ENCODE results near the gene BIRC7.
"Not testable (repeated sequence)": the region's sequence is repeated elsewhere in the genome, so short reads cannot be mapped to it uniquely, and the experiment has no call there.

The BIRC7 gene

DNA sequence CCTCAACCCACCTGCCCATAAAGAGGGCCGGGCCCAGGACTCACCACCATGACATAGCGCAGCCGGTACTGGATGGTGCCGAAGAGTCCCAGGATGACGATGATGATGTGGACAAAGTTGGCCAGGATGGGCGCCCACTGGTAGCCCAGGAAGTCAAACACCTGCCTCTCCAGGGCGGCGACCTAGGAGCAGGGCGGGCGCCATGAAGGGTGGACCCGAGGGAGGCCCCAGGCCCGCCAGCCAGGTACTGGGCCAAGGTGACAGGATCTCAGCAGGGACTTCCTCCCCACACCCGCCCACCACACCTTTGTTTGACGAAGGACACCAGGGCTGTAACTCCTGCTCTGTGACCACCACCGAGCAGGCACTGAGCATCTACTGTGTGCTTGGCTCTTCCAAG is 14.2 kb downstream of the BIRC7 start:
- DNase-seq: no peak

DNA sequence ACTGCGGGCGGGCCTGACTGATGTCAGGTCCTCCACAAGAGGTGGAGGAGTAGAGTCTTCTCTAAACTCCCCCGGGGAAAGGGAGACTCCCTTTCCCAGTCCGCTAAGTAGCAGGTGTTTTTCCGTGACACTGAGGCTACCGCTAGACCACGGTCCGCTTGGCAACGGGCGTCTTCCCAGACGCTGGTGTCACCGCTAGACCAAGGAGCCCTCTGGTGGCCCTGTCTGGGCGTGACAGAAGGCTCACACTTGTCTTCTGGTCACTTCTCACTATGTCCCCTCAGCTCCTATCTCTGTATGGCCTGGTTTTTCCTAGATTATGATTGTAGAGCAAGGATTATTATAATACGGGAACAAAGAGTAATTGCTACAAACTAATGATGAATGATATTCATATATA is 15.6 kb downstream of the BIRC7 start:
- not testable (repeated sequence) for DNase-seq

DNA sequence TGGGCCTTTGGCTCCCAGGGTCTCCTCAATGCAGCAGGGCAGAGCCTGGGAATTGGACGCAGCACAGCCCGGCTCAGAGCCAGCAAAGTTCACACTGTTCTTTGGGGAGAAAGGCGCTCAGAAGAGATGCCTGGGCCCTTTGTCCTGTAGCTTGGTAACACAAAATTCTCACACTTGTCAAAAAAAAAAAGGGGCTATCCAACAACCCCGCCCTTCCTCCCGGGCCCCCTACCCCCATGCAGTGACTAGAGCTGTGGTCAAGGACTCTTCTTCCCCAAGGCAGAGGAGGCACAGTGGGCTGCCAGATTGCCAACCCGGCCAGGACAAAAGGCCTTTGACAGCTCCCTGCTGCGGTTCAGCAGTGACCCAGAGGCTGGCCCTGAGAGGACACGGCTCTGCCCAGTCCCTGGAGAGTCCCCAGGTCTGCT is 16.6 kb downstream of the BIRC7 start:
- DNase-seq: no peak

- DNase-seq: no peak
Observed at GRCh38 chr20:63253065-63253437, 17.3 kb downstream of the BIRC7 start.

GRCh38 chr20:63253438-63254231 is 17.9 kb downstream of the BIRC7 start:
- no peak for DNase-seq

DNA sequence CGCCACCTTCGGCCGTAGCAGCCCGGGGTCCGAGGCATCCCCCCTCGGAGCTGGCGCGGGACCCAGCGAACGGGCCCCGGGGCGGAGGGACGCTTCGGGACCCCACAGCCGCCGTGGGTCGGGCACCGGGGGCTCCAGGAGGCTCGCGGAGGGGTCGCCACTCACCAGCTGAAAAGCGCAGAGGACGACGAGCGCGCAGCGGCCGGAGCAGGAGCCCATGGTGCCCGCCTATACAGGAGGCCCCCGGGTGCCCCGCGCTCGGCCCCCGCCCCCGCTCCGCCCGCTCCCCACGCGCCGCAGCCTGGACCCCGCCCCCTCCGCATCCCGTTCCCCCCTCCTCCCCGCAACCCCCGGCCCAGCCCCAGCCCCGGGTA is 18.5 kb downstream of the BIRC7 start, which contains the start of gene NKAIN4:
Gene NKAIN4, minus strand, starts transcription at position 232 of the 374 bp plus-strand sequence. Its CDS starts 13 bp downstream, at position 219.
- no peak for DNase-seq

GRCh38 chr20:63254606-63255384 is 19.1 kb downstream of the BIRC7 start:
- no peak for DNase-seq

DNA sequence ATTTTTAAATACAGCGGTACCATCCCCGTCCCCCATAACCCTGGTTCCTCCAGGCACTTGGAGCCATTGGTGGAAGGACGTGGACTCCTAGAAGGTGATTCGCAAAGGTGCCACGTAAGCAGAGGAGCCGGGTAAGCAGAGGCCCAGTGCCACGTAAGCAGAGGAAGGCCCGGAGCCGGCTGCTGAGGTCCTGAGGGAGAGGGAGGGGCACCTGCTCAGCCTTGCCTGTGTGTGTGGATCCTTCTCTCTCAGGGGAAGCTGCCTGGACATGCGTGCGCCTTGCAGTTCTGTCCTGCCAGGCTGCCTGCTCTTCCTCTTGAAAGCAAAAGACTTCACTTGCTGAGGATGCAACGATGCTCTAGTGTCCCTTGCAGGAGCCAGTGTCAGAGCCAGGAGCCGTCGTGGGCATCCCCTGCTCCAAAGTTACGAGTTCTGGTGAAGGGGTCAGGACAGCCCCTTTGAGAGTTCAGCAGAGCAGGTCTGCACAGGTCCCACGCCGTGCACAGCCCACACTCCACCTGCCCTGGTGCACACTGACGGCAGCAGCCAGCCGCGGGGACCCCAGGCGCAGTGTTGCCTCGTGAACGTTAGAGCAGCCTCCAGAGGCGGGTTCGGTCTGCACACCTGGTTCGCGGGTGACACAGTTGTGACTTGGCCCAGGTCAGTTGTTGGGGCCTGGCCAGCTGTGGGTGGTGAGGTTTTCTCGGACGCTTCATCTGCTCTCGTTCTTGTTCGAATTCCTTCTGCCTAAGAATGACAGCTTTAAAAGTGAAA is 20.4 kb downstream of the BIRC7 start:
- no peak for DNase-seq

DNA sequence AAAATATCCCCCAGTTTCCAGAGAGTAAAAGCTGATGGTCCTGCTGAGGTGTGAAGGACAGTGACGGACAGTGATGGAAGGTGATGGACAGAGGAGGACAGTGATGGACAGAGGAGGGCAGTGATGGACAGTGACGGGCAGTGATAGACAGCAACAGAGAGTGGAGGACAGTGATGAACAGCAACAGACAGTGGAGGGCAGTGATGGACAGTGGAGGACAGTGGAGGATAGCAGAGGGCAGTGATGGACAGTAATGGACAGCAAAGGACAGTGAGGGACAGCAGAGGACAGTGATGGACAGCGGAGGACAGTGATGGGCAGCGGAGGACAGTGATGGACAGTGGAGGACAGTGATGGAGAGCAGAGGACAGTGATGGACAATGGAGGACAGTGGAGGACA is 21.2 kb downstream of the BIRC7 start:
- DNase-seq: no peak

- DNase-seq: no peak
Observed at GRCh38 chr20:63257629-63258028, 21.9 kb downstream of the BIRC7 start.

- no peak for DNase-seq
Observed at GRCh38 chr20:63258781-63259180, 23.1 kb downstream of the BIRC7 start.

- DNase-seq: no peak
Observed at GRCh38 chr20:63259734-63260460, 24.2 kb downstream of the BIRC7 start.

GRCh38 chr20:63260521-63260920 is 24.8 kb downstream of the BIRC7 start:
- DNase-seq: no peak

DNA sequence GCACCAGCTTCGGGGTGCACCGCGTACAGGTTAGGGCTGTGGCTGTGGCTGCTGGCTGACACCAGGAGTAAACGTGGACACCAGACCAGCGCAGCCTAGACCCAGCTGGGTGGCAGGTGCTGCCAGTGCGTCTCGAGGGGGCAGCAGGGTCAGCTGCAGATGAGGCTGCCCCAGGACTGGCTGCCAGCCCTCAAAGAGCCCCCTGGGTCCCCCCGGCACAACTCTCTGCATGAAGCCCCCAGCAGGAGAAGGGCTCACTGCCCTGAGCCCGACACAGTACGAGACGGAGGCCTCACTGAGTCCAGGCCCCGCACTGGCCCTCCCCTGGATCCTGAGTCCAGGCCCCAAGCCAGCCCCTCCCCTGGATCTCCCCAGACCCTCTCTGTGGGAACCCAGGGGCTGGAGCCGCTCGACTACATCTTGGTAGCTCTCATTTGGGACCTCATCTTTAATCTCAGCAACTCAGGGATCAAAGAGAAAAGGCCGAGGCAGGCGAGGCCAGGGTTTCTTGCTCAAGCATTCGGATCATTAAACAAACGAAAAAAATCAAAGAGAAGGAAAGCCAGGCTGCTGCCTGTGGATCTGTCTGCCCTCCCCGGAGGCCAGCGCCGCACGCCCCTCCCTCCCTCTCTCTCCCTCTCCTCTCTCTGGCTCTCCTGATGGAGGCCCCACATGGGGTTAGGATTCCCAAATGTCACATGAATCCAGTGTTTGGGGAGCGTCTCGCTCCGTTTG is 25.5 kb downstream of the BIRC7 start:
- DNase-seq: no peak

DNA sequence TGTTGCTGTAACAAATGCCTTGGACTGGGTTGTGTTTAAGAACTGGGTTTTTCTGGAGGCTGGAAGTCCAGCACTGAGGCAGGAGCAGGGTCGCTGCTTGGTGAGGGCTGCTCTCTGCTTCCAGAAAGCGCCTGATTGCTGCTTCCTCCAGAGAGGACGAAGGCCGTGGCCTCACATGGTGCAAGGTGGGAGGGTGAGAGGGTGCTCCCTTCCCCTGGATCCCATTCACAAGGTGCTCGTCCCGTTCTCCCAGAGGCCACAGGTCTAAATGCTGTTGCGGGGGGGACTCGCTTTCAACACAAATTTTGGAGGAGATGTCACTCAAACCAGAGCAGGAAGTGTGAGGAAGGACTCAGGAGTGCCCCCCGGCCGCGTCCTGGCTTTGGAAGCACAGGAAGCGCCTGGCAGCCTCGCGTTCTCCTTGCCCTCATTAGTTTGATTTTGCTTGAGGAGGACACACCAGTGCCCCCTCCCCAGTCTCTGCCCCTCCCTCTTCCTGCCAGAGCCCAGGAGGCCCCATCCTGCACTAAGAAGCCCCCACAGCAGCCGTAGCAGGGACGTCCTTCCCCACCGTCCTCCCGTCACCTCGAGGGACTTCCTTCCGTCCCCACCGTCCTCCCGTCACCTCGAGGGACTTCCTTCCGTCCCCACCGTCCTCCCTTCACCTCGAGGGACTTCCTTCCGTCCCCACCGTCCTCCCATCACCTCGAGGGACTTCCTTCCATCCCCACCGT is 26.3 kb downstream of the BIRC7 start:
- DNase-seq: no peak

DNA sequence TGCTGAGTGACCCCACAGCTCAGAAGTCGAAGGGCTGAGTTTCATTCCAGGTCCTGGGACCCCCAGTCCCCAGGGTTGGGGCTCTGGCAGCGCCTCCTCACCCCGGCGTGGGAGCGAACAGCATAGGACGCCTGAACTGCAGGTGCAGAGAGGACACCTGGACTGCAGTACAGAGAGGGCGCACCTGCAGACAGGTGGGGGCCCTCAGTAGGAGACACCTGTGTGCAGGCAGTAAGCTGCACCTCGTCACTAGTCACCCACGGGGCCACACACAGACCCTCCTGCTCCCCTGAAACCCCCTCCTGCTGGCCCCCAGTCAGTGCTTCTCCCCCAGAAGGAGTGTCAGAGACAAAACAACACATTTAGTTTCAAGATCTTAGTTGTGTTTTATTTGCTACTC is 27.1 kb downstream of the BIRC7 start:
- no peak for DNase-seq

DNA sequence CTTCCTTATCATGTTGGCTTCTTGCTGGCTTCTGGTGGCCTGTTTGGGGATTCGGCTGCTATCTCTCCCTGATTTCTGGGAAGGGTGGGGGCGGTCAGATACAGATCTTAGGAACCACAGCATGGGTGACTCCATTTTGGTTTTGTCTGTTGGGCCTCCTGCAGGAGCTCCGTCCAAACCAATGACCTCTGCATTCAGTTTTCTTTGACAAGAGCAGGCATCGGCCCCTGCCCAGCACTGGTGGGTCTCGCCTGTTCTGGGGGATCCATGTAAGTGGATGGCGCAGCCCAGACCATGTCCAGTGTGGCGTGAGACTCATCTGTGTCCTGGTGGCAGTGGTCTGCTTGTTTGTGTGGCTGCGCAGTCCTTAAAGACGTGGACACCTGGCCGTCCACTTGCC is 28.3 kb downstream of the BIRC7 start:
- no peak for DNase-seq

DNA sequence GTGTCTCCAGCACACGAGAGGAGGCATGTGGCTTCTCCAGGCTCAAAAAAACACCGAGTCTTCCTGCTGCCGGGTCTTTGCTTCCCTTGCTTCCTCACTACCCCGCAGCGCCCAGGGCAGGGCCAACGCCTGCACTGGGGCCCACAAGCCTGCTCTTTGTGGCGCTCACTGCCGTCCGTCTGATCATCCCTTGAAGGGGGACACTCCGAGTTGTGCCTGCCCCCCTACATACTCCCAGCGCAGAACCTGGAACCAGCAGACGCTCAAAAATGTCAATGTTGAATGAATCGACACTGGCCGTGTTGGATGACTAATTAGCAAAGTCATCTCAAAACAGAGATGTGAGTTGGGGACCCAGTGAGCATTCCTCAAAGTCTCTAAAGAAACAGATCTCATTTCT is 28.8 kb downstream of the BIRC7 start:
- DNase-seq: no peak

DNA sequence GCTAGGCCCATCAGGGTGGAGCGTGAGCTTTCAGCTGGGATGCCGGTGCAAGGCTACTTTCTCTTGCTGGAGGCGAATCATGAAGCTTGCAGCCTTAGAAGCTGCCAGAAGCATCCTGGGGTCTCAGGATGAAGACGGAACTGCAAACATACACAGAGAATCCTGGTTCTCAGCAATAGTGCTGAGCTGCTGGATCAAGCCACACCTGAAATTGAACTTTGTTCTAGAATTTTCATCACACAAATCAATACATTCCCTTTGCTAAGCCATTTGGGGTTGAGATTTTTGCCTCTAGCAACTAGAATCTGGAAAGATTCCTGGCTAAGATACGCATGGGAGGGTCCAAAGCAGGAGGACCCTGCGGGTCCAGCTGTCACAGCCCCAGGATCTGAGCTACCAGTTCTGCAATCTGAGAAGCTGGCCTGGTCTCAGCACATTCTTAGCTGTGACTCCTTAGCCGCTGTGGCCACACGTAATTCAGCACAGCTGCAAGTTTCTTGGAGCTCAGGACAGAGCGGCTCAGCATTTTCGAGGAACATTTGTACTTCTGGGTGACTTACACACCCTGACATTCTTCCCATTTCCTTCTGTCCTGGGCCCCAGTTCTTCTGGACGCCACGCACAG is 30.3 kb downstream of the BIRC7 start:
- DNase-seq: no peak

- no peak for DNase-seq
Observed at GRCh38 chr20:63267691-63268090, 32.0 kb downstream of the BIRC7 start.

- no peak for DNase-seq
Observed at GRCh38 chr20:63268256-63268655, 32.6 kb downstream of the BIRC7 start.

Data from stimulated activated naive CD4-positive, alpha-beta T cell treated with Interleukin-2 at 50 U/mL for 16 hours (primary cell).